Neuronal stem cell (in vitro differentiated cells): ENCODE results near the gene COL25A1.
"Not testable (repeated sequence)": the region's sequence is repeated elsewhere in the genome, so short reads cannot be mapped to it uniquely, and the experiment has no call there.

Experiments
- DNase-seq: peaks from one replicate; pipeline ENCODE4 v3.0.0-alpha.2; 2013; ENCODE audit warnings: low spot score
- H2AFZ ChIP-seq: one replicate; pipeline ENCODE4 v1.6.1; 2013; ENCODE audit warnings: mild to moderate bottlenecking, low read length, inconsistent platforms
- H2AK5ac ChIP-seq: 2 replicates; pipeline ENCODE4 v1.6.1; 2013; ENCODE audit warnings: low read depth, mild to moderate bottlenecking, inconsistent platforms, low read length, moderate library complexity, mixed read lengths
- H2BK120ac ChIP-seq: 2 replicates; pipeline ENCODE4 v1.6.1; 2013; ENCODE audit warnings: low read depth, mild to moderate bottlenecking, inconsistent platforms, low read length, moderate library complexity, mixed read lengths
- H2BK12ac ChIP-seq: one replicate; pipeline ENCODE4 v1.6.1; 2013; ENCODE audit warnings: low read length, inconsistent platforms
- H2BK15ac ChIP-seq: 2 replicates; pipeline ENCODE4 v1.6.1; 2013; ENCODE audit warnings: mild to moderate bottlenecking, low read length, inconsistent platforms, mixed read lengths
- H2BK5ac ChIP-seq: one replicate; pipeline ENCODE4 v1.6.1; 2013; ENCODE audit warnings: inconsistent platforms, mild to moderate bottlenecking, low read length, moderate library complexity
- H3K14ac ChIP-seq: one replicate; pipeline ENCODE4 v1.6.1; 2013; ENCODE audit warnings: low read length, inconsistent platforms
- H3K18ac ChIP-seq: 2 replicates; pipeline ENCODE4 v1.6.1; 2013; ENCODE audit warnings: low read length, inconsistent platforms
- H3K23ac ChIP-seq: 2 replicates; pipeline ENCODE4 v1.6.1; 2013; ENCODE audit warnings: low read depth, mild to moderate bottlenecking, mixed read lengths, low read length, inconsistent platforms; ENCODE audit not compliant: poor library complexity
- H3K27ac ChIP-seq: replicated peaks from 3 replicates; pipeline ENCODE4 v1.5.1; 2013; ENCODE audit warnings: low read length, inconsistent platforms
- H3K27me3 ChIP-seq, 3 experiments: 2 replicates each; pipeline ENCODE4 v1.6.1; 2013; ENCODE audit warnings: low read length in 3 of 3, mild to moderate bottlenecking in 2 of 3, inconsistent platforms in 1 of 3, low read depth in 1 of 3, mixed read lengths in 1 of 3, moderate library complexity in 1 of 3; ENCODE audit not compliant: control insufficient read depth in 3 of 3, insufficient read depth in 3 of 3
- H3K36me3 ChIP-seq, 2 donors: replicated peaks in 1 of 2; 2 replicates each; pipeline ENCODE4 v1.6.1; 2013; ENCODE audit warnings: low read length in 2 of 2; ENCODE audit not compliant: control insufficient read depth in 2 of 2, insufficient read depth in 2 of 2
- H3K4ac ChIP-seq: 2 replicates; pipeline ENCODE4 v1.6.1; 2013; ENCODE audit warnings: inconsistent platforms, mild to moderate bottlenecking, low read length, moderate library complexity
- H3K4me1 ChIP-seq, 2 donors: 1 replicate in 1 of 2; 2 replicates in 1 of 2; pipeline ENCODE4 v1.6.1; 2013; ENCODE audit warnings: low read length in 2 of 2, low read depth in 1 of 2; ENCODE audit not compliant: control insufficient read depth in 2 of 2, insufficient read depth in 1 of 2
- H3K4me2 ChIP-seq: one replicate; pipeline ENCODE4 v1.6.1; 2013; ENCODE audit warnings: mild to moderate bottlenecking, low read length, inconsistent platforms; ENCODE audit not compliant: insufficient read depth, poor library complexity, severe bottlenecking
- H3K4me3 ChIP-seq, 2 donors: 2 replicates each; pipeline ENCODE4 v1.5.1; 2013; ENCODE audit warnings: low read length in 2 of 2, mild to moderate bottlenecking in 2 of 2, inconsistent platforms in 1 of 2, moderate library complexity in 1 of 2
- H3K79me1 ChIP-seq: one replicate; pipeline ENCODE4 v1.6.1; 2013; ENCODE audit warnings: low read depth, mild to moderate bottlenecking, inconsistent platforms, low read length, moderate library complexity
- H3K9ac ChIP-seq: one replicate; pipeline ENCODE4 v1.6.1; 2013; ENCODE audit warnings: mild to moderate bottlenecking, low read depth, low read length, inconsistent platforms; ENCODE audit not compliant: poor library complexity
- H3K9me3 ChIP-seq, 2 donors: replicated peaks in 1 of 2; 2 replicates each; pipeline versions ENCODE3 to v1.6.1; 2013; ENCODE audit warnings: low read length in 2 of 2, mild to moderate bottlenecking in 2 of 2, inconsistent platforms in 1 of 2, low read depth in 1 of 2, mixed read lengths in 1 of 2, moderate library complexity in 1 of 2; ENCODE audit not compliant: control insufficient read depth in 2 of 2, insufficient read depth in 1 of 2
- H4K8ac ChIP-seq: one replicate; pipeline ENCODE4 v1.6.1; 2013; ENCODE audit warnings: low read depth, mild to moderate bottlenecking, inconsistent platforms, low read length, moderate library complexity
- H4K91ac ChIP-seq: one replicate; pipeline ENCODE4 v1.6.1; 2013; ENCODE audit warnings: low read length, low read depth, mild to moderate bottlenecking, inconsistent platforms; ENCODE audit not compliant: poor library complexity
- WGBS, 2 donors: extraction: QIAGEN DNeasy Blood & Tissue Kit; methylation state at CpG; one replicate each; pipeline ENCODE4 v1.1.7; 2013; ENCODE audit warnings: missing lambda C conversion rate in 2 of 2, mixed read lengths in 1 of 2; ENCODE audit not compliant: insufficient read length in 2 of 2, insufficient replicate concordance in 1 of 2; ENCODE audit errors: extremely low coverage in 2 of 2; 5-methylcytosine and 5-hydroxymethylcytosine counted together

Gene COL25A1

GRCh38 chr4:109148577-109149075 lies 153.8 kb downstream of the COL25A1 start:
- no peak overlapping the region for H3K4me3 ChIP-seq
- no peak overlapping the region for H3K27ac ChIP-seq
- no peak overlapping the region for H2AK5ac ChIP-seq
- H2BK12ac ChIP-seq = no peak overlapping the region
- no peak overlapping the region for H4K91ac ChIP-seq
- no peaks in the 10 kb centered on the region for H3K36me3 ChIP-seq
- H3K4me2 ChIP-seq = no peak overlapping the region
- H4K8ac ChIP-seq = no peak overlapping the region
- H2AFZ ChIP-seq = no peak overlapping the region
- no peak overlapping the region for H3K23ac ChIP-seq
- H3K14ac ChIP-seq = no peak overlapping the region
- peaks cover 0 to 6% of the 10 kb centered on the region in 2 donors for H3K4me1 ChIP-seq
- no CpG with 5 or more reads among the region's 2 CpGs for WGBS, 2 donors
- H2BK15ac ChIP-seq = no peak overlapping the region
- H3K79me1 ChIP-seq = no peaks in the 10 kb centered on the region
- DNase-seq = no peak
- H2BK5ac ChIP-seq = no peak overlapping the region
- H2BK120ac ChIP-seq = no peak overlapping the region
- no peaks in the 10 kb centered on the region for H3K9me3 ChIP-seq
- no peak overlapping the region for H3K4ac ChIP-seq
- peak overlapping the region; percentile 20 for H3K18ac ChIP-seq
- no peaks in the 10 kb centered on the region for H3K27me3 ChIP-seq
- H3K9ac ChIP-seq = no peak overlapping the region

DNA sequence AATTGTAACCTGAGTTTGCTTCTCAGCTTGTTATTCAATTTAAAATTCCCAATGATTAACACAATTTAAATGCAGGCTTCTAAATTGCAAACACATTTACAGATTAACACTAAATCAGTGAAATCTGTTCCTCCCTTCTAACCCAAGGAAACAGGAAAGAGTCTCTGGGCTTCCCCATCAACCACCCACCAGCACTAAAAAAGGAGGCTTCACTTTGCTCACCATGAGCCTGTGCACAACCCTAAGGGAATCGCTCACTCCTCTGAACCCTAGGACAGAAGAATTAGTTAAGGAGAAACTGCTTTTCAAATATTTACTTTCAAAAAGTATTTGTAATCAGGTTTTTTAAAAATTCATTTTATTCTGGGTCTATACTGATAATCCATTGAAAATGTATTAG lies 155.3 kb downstream of the COL25A1 start:
- H2AFZ ChIP-seq = no peak overlapping the region
- no peak overlapping the region for H2BK15ac ChIP-seq
- no peak overlapping the region for H2BK5ac ChIP-seq
- H3K9ac ChIP-seq = no peak overlapping the region
- H2BK120ac ChIP-seq = no peak overlapping the region
- no peaks in the 10 kb centered on the region for H3K9me3 ChIP-seq
- H3K27me3 ChIP-seq = no peaks in the 10 kb centered on the region
- DNase-seq = no peak
- H3K4me3 ChIP-seq = no peak overlapping the region
- H3K27ac ChIP-seq = peak overlapping the region; percentile 56
- no peak overlapping the region for H4K8ac ChIP-seq
- no CpG with 5 or more reads among the region's 1 CpG for WGBS, 2 donors
- no peak overlapping the region for H4K91ac ChIP-seq
- no peak overlapping the region for H3K4me2 ChIP-seq
- H2BK12ac ChIP-seq = no peak overlapping the region
- H3K36me3 ChIP-seq = no peaks in the 10 kb centered on the region
- H3K18ac ChIP-seq = no peak overlapping the region
- H3K14ac ChIP-seq = no peak overlapping the region
- no peak overlapping the region for H3K23ac ChIP-seq
- no peaks in the 10 kb centered on the region for H3K79me1 ChIP-seq
- peaks cover 0 to 6% of the 10 kb centered on the region in 2 donors for H3K4me1 ChIP-seq
- H3K4ac ChIP-seq = no peak overlapping the region
- no peak overlapping the region for H2AK5ac ChIP-seq

DNA sequence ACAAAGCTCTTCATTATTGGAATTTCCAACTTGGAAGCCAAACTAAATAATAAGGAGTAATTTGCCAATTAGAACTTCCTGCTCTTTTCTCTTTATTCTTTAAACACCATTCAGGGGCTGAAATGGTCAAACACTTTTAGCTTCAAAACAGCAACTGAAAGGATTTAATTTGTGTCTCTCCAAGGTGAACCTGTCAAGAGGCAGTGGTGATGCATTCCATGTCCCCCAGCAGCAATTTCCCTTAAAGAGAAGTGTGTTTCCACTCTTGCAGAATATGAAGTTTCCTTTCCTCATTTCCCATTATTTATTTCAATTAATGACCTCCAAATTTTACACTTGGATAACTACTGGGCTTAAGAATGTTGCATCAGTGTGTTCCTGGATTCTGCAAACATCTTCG lies 156.0 kb downstream of the COL25A1 start:
- no peak overlapping the region for H4K8ac ChIP-seq
- H3K4me1 ChIP-seq = peaks cover 0 to 6% of the 10 kb centered on the region in 2 donors
- H3K4me3 ChIP-seq = no peak overlapping the region
- no peak overlapping the region for H2BK12ac ChIP-seq
- H2BK5ac ChIP-seq = no peak overlapping the region
- H3K14ac ChIP-seq = no peak overlapping the region
- no peak overlapping the region for H2AFZ ChIP-seq
- H4K91ac ChIP-seq = no peak overlapping the region
- no peak overlapping the region for H2AK5ac ChIP-seq
- H3K4me2 ChIP-seq = no peak overlapping the region
- no peak overlapping the region for H3K18ac ChIP-seq
- H2BK15ac ChIP-seq = no peak overlapping the region
- H3K36me3 ChIP-seq = no peaks in the 10 kb centered on the region
- H3K9me3 ChIP-seq = no peaks in the 10 kb centered on the region
- H3K9ac ChIP-seq = no peak overlapping the region
- H3K79me1 ChIP-seq = no peaks in the 10 kb centered on the region
- H2BK120ac ChIP-seq = no peak overlapping the region
- no peak overlapping the region for H3K4ac ChIP-seq
- no peaks in the 10 kb centered on the region for H3K27me3 ChIP-seq
- DNase-seq = no peak
- WGBS, 2 donors = no CpG with 5 or more reads among the region's 1 CpG
- peak overlapping the region; percentile 74 for H3K27ac ChIP-seq
- no peak overlapping the region for H3K23ac ChIP-seq

DNA sequence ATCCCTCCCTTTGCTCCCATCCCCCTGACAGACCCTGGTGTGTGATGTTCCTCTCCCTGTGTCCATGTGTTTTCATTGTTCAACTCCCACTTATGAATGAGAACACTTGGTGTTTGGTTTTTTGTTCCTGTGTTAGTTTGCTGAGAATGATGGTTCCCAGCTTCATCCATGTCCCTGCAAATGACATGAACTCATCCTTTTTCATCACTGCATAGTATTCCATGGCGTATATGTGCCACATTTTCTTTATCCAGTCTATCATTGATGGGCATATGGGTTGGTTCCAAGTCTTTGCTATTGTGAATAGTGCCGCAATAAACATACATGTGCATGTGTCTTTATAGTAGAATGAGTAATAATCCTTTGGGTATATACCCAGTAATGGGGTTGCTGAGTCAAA lies 164.3 kb downstream of the COL25A1 start:
- H3K36me3 ChIP-seq, H3K4me1 ChIP-seq, H3K79me1 ChIP-seq, H3K14ac ChIP-seq, H2AK5ac ChIP-seq, H3K4me3 ChIP-seq, H2BK5ac ChIP-seq, DNase-seq, H3K18ac ChIP-seq, H3K23ac ChIP-seq, H2BK12ac ChIP-seq, H3K4ac ChIP-seq, H4K8ac ChIP-seq, H3K27me3 ChIP-seq, H2BK120ac ChIP-seq, H2BK15ac ChIP-seq, H3K27ac ChIP-seq, H3K9ac ChIP-seq, H3K9me3 ChIP-seq, H4K91ac ChIP-seq, H2AFZ ChIP-seq, H3K4me2 ChIP-seq: not testable (repeated sequence)
- WGBS, 2 donors = no CpG with 5 or more reads among the region's 2 CpGs
